Panc1 (cell line): ENCODE measurements around the gene USP3. TPM values are rescaled to one million over a fixed set of nuclear protein-coding genes. Genes with fewer than 3 reads are reported as not detected.

Source experiments
- ATAC-seq: fragments of 200-7000 bp; cut with Tn5 transposase; 2 replicates; pipeline ENCODE4 v1.9.1; 2020; ENCODE audit warnings: mild to moderate bottlenecking, moderate library complexity
- BruUV-seq: library from RNA; stranded (reverse); fragments of 400-500 nt; replicated peaks from 2 replicates; lab custom pipeline; 2021; lab: Mats Ljungman, UMichigan
- CTCF ChIA-PET: fragments of 300-600 bp; sonication (Branson Sonifier 250); formaldehyde crosslinking; loops from one replicate; lab custom pipeline; 2022; ENCODE audit warnings: antibody characterized with exemption; lab: Charles Lee
- POLR2A ChIA-PET: fragments of 300-600 bp; sonication (Branson Sonifier 250); formaldehyde crosslinking; loops from one replicate; lab custom pipeline; 2022; ENCODE audit warnings: antibody characterized with exemption; lab: Charles Lee
- DNase-seq: peaks from one replicate; pipeline ENCODE4 v3.0.0-alpha.2; 2010; ENCODE audit warnings: low read depth, low spot score
- H3K27ac ChIP-seq: 2 replicates; pipeline ENCODE4 v1.5.1; 2011; ENCODE audit warnings: mild to moderate bottlenecking, low read length, inconsistent platforms
- H3K27me3 ChIP-seq: fragments of 200-500 bp; sonication (Bioruptor generic); 2 replicates; pipeline ENCODE4 v1.6.0; 2014; ENCODE audit warnings: low read length, inconsistent platforms; ENCODE audit not compliant: control insufficient read depth, insufficient read depth
- H3K36me3 ChIP-seq: fragments of 200-500 bp; sonication (Bioruptor generic); 2 replicates; pipeline ENCODE4 v1.5.1; 2014; ENCODE audit warnings: inconsistent platforms, mild to moderate bottlenecking, low read length, moderate library complexity; ENCODE audit not compliant: control insufficient read depth, insufficient read depth
- H3K4me1 ChIP-seq: 2 replicates; pipeline ENCODE4 v1.5.1; 2011; ENCODE audit warnings: inconsistent platforms, mild to moderate bottlenecking, low read length, moderate library complexity; ENCODE audit not compliant: control insufficient read depth, insufficient read depth
- H3K4me3 ChIP-seq, 2 experiments: 2 replicates each; pipeline ENCODE4 v1.5.1; 2011 to 2012; ENCODE audit warnings: low read depth in 2 of 2, low read length in 2 of 2, mild to moderate bottlenecking in 2 of 2, inconsistent platforms in 1 of 2, moderate library complexity in 1 of 2
- H3K9me3 ChIP-seq: fragments of 200-500 bp; sonication (Bioruptor generic); 2 replicates; pipeline ENCODE4 v1.5.1; 2014; ENCODE audit warnings: low read depth, mild to moderate bottlenecking, inconsistent platforms, low read length, moderate library complexity; ENCODE audit not compliant: control insufficient read depth, insufficient read depth
- POLR2AphosphoS5 ChIP-seq: IDR thresholded peaks from 2 replicates; pipeline ENCODE4 v1.6.1; 2012; ENCODE audit warnings: mild to moderate bottlenecking, low read depth, low read length, moderate library complexity
- SIN3A ChIP-seq: IDR thresholded peaks from 2 replicates; pipeline ENCODE4 v1.6.1; 2012; ENCODE audit warnings: low read depth, mild to moderate bottlenecking, low read length, moderate library complexity, borderline replicate concordance; ENCODE audit not compliant: insufficient read depth
- TCF7L2 ChIP-seq: IDR thresholded peaks from 2 replicates; pipeline ENCODE4 v1.6.1; 2011; ENCODE audit warnings: mild to moderate bottlenecking, low read depth, low read length, inconsistent platforms
- in situ Hi-C: cut with HindIII; loops from 2 replicates; pipeline ENCODE4 v1.10.0; 2016; ENCODE audit warnings: low sequenced_read_pairs, low pct_unique_long_range_greater_than_20kb
- intact Hi-C: fragments of 100-400 bp; cut with micrococcal nuclease; formaldehyde crosslinking; loops from one replicate; pipeline ENCODE4 v1.10.0; 2022; ENCODE audit not compliant: unreplicated experiment
- total RNA-seq: library from RNA; stranded (reverse); gene quantifications from one replicate; pipeline ENCODE4 v1.2.1, GENCODE V29; 2021; ENCODE audit not compliant: unreplicated experiment
- TF ChIP-seq, protein P1 (sequence below): fragments of 450-650 bp; IDR thresholded peaks from 2 replicates; pipeline ENCODE4 v1.5.1; 2017; ENCODE audit warnings: mild to moderate bottlenecking
- TF ChIP-seq, protein P2 (sequence below), 2 experiments: IDR thresholded peaks; 2 replicates each; pipeline ENCODE4 v1.6.1; 2011 to 2012; ENCODE audit warnings: low read depth in 2 of 2, control low read depth in 1 of 2, low read length in 1 of 2, mild to moderate bottlenecking in 1 of 2, moderate library complexity in 1 of 2; ENCODE audit not compliant: insufficient read depth in 1 of 2

Gene USP3
- total RNA-seq, 1 experiment from 2014 or later = 51.4 TPM

- CTCF ChIA-PET = no interaction called here
- peaks cover 15% of the 10 kb centered on the region; the same call in 1 of the 2 replicates for H3K36me3 ChIP-seq
Measured at GRCh38 chr15:63573533-63573932, 69.1 kb downstream of the USP3 start.

GRCh38 chr15:63575312-63575711, 70.9 kb downstream of the USP3 start:
- no TSS peak for BruUV-seq
- H3K27ac ChIP-seq = no peak overlapping the region
- POLR2A ChIA-PET = no interaction called here
- TF ChIP-seq SIN3A (no peak), TCF7L2 (no peak), POLR2AphosphoS5 (no peak)
- TF ChIP-seq, protein P1, sequence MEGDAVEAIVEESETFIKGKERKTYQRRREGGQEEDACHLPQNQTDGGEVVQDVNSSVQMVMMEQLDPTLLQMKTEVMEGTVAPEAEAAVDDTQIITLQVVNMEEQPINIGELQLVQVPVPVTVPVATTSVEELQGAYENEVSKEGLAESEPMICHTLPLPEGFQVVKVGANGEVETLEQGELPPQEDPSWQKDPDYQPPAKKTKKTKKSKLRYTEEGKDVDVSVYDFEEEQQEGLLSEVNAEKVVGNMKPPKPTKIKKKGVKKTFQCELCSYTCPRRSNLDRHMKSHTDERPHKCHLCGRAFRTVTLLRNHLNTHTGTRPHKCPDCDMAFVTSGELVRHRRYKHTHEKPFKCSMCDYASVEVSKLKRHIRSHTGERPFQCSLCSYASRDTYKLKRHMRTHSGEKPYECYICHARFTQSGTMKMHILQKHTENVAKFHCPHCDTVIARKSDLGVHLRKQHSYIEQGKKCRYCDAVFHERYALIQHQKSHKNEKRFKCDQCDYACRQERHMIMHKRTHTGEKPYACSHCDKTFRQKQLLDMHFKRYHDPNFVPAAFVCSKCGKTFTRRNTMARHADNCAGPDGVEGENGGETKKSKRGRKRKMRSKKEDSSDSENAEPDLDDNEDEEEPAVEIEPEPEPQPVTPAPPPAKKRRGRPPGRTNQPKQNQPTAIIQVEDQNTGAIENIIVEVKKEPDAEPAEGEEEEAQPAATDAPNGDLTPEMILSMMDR = no peak
- TF ChIP-seq, protein P2, sequence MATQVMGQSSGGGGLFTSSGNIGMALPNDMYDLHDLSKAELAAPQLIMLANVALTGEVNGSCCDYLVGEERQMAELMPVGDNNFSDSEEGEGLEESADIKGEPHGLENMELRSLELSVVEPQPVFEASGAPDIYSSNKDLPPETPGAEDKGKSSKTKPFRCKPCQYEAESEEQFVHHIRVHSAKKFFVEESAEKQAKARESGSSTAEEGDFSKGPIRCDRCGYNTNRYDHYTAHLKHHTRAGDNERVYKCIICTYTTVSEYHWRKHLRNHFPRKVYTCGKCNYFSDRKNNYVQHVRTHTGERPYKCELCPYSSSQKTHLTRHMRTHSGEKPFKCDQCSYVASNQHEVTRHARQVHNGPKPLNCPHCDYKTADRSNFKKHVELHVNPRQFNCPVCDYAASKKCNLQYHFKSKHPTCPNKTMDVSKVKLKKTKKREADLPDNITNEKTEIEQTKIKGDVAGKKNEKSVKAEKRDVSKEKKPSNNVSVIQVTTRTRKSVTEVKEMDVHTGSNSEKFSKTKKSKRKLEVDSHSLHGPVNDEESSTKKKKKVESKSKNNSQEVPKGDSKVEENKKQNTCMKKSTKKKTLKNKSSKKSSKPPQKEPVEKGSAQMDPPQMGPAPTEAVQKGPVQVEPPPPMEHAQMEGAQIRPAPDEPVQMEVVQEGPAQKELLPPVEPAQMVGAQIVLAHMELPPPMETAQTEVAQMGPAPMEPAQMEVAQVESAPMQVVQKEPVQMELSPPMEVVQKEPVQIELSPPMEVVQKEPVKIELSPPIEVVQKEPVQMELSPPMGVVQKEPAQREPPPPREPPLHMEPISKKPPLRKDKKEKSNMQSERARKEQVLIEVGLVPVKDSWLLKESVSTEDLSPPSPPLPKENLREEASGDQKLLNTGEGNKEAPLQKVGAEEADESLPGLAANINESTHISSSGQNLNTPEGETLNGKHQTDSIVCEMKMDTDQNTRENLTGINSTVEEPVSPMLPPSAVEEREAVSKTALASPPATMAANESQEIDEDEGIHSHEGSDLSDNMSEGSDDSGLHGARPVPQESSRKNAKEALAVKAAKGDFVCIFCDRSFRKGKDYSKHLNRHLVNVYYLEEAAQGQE (IDR thresholded peaks at IDR 0.05; ENCODE audit: insufficient read depth in 1 of 2, low read depth in 2 of 2, low read length in 1 of 2) = no peak
- no peak overlapping the region for H3K4me3 ChIP-seq
- H3K9me3 ChIP-seq = no peaks in the 10 kb centered on the region
- ATAC-seq (no peak), DNase-seq (no peak)
- no peaks in the 10 kb centered on the region for H3K4me1 ChIP-seq
- intact Hi-C loops (no loop called here), in situ Hi-C loops (no loop called here)
- peaks cover 7% of the 10 kb centered on the region; the same call in 1 of the 2 replicates for H3K36me3 ChIP-seq
- no peaks in the 10 kb centered on the region for H3K27me3 ChIP-seq
- CTCF ChIA-PET = interaction anchor here (0.6 kb wide), 2 partner anchors 9 to 109 kb away, joined by 3 to 11 read pairs; no protein-coding TSS in a partner anchor

More at GRCh38 chr15:63573533-63573932, 69.1 kb downstream of the USP3 start:
- no TSS peak for BruUV-seq
- ATAC-seq (no peak), DNase-seq (no peak)
- intact Hi-C loops (no loop called here), in situ Hi-C loops (no loop called here)
- TF ChIP-seq, protein P1 = no peak
- Histone ChIP-seq H3K4me3 (no peak overlapping the region), H3K4me1 (no peaks in the 10 kb centered on the region), H3K27me3 (no peaks in the 10 kb centered on the region), H3K27ac (no peak overlapping the region), H3K9me3 (no peaks in the 10 kb centered on the region)
- POLR2A ChIA-PET = no interaction called here
